Measurements from ENCODE around the gene FUNDC2.

Gene FUNDC2, protein sequence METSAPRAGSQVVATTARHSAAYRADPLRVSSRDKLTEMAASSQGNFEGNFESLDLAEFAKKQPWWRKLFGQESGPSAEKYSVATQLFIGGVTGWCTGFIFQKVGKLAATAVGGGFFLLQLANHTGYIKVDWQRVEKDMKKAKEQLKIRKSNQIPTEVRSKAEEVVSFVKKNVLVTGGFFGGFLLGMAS

DNA sequence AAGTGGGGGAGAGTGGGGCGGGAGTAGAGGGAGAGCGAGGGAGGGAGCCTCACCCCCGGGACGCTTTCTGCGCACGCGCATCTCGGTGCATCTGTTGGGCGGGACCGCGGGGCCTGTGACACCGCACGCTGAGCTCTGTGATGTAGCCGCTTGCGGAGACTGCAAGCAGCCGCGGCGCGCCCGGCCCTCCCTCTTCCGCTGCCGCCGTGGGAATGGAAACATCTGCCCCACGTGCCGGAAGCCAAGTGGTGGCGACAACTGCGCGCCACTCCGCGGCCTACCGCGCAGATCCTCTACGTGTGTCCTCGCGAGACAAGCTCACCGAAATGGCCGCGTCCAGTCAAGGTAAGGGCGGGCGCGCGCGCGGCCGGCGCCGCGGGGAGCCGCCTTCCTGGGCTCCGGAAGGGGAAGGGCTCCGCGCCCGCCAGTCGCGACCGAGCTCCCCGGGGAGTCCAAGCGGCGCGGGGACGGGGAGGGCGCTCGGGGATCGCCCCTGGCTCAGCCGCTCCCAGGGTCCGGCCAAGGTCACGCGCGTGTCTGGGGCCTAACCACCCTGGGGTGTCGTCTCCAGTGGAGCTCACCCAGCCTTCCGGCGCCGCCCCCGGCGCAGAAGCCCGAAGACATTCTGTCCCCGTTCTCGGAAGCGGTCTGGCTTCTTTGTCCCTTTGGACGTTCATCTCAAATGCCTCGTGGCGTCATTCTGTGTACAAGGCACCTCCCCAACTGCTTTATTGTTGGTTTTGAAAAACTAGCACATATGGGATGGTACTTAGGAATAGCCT is at the start of gene FUNDC2:
TSS of gene FUNDC2 (plus strand) at position 118 of the 782 bp plus-strand sequence. CDS start at position 213, 95 bp downstream.
- DNase-seq: peak; percentile 96
- TF ChIP-seq POLR2A (IDR thresholded peaks at IDR 0.05; ENCODE audit: low read length) (peak; percentile 80), GATA1 (IDR thresholded peaks at IDR 0.05; ENCODE audit: low read depth, low read length) (no peak)

DNA sequence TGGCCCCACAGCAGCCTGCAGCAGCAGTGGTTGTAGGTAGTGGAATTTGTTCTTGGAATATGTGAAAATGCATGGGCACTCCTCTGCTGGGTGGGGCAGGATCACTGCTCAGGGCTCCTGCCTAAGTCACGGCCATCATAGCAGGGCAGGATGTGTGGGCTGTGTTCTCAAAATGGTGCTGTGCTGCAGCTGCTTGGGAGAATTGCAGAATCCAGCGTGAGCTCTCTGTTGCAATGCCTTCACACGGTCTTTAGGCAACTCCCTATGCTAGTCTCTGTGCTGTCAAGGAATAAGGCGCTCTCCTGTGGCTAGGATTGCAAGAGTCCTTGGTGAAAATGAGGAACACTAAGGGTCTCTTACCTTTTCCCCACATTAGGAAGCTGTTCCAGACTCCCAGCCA is 47.0 kb upstream of the FUNDC2 start:
- TF ChIP-seq GATA1 (IDR thresholded peaks at IDR 0.05; ENCODE audit: low read depth, low read length): no peak
- DNase-seq: no peak

DNA sequence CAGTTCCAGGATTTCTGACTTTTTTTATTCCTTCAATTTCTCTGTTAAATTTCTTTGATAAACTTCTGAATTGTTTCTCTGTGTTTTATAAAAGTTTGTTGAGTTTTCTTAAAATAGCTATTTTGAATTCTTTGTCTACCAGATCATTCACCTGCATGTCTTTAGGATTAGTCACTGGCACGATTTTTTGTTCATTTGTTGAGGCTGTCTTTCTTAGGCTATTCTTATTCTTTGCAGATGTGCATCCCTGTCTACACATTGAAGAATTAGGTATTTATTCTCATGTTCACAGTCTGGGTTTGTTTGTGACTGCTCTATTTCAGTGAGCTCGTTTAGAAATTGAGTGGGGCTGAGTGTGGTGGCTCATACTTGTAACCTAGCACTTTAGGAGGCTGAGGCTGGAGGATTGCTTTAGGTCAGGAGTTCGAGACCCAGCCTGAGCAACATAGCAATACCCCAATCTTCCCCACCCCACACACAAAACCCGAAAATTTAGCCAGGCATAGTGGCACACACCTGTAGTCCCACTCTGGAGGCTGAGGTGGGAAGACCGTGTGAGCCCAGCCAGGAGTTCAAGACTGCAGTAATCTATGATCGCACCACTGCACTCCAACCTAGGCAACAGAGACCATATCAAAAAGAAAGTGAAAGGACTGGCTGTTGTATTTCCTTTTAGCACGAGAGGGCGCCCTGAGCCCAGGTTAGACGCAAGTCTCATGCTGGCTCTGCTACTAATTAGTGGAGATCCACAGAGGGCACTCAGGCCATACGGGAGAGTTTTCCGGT is 46.1 kb upstream of the FUNDC2 start:
- TF ChIP-seq POLR2A (IDR thresholded peaks at IDR 0.05; ENCODE audit: low read length) (no peak), GATA1 (IDR thresholded peaks at IDR 0.05; ENCODE audit: low read depth, low read length) (no peak)
- DNase-seq: peak; percentile 81 to 87

DNA sequence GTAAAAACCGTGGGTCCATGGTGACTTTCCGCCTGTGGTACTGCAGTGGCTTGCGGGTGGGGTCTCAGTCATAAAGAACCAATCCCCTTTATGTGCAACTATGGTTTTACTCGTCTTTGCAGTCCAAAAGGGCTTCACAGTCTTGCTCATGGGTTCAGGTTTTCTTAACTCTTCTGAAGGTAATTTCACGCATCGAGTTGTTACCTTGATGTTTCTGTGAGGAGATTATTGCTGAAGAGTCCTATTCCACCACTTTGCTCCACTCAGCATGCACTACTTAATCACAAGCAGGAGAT is 45.6 kb upstream of the FUNDC2 start:
- TF ChIP-seq GATA1 (IDR thresholded peaks at IDR 0.05; ENCODE audit: low read depth, low read length) (no peak), POLR2A (IDR thresholded peaks at IDR 0.05; ENCODE audit: low read length) (no peak)
- no peak for DNase-seq

DNA sequence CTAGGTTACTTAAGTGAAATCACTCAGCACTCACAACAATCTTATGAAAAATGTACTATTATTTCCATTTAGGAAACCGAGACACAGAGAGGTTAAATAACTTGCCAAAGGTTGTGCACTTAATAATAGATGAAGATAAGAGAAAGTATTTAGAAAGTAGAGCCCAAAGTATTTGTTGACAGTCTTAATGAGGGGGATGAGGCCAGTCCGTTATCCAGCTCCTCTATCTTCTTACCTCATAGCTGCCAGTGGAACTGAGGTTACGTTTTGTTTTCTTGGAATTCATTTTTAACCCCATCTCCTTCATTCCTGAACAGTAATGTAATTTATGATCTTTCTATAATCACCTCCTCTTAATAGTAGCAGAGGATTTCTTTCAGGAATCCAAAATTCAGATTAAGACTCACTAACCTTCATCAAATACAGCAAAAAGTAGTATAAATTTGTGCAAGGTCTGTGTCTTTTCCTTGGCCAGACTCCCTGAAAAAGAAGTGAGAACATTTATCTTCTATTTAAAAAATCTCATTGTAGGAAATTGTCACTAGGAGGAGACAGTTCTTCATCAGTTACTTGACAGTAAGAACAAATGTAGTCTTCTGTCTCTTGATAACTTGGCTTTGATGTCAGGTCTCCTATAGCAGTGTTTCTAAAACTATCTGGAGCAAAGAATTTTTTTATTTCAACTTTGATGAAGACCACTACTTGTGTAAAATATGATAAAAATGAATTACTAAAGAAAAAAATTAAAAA is 39.6 kb upstream of the FUNDC2 start:
- TF ChIP-seq POLR2A (IDR thresholded peaks at IDR 0.05; ENCODE audit: low read length) (no peak), GATA1 (IDR thresholded peaks at IDR 0.05; ENCODE audit: low read depth, low read length) (no peak)
- peak; percentile 2 to 4 for DNase-seq

DNA sequence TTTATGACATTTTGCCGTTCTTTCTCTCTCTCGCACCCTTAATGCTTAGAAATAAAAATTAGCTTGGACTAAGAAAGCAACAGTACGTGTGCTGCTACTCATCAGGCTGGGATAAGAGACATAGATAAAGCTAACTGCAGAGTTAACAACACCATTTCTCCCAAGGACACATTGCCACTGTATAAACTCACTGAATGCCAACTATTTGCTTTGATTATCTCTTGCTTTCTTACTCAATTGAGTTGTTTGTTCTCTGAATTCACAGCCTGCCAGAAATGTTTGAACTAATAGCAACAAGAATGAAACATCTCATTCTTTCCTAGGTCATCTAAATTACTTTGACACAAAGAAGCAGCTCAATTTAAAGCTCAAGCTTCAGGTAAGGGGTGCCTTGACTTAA is 38.7 kb upstream of the FUNDC2 start:
- no peak for DNase-seq
- TF ChIP-seq GATA1 (IDR thresholded peaks at IDR 0.05; ENCODE audit: low read depth, low read length) (no peak), POLR2A (IDR thresholded peaks at IDR 0.05; ENCODE audit: low read length) (no peak)

DNA sequence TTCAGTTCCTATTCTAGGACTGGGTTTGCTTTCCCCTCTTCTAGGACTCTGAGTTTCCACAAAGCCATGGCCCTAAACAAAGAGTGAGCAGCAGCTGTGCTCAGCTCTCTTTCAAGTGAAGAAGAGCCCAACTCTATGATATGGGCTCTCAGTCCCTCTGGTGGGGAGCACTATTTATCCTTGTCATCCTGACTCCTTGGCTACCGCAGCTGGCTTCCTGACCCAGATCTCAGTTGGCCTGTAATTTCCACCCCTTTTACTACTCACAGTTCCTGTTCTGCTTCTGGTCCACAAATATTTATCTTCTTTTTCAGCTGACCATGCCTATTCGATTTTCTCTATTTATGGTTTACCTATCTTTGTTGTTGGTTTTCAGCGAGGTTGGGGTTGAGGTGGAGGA is 37.9 kb upstream of the FUNDC2 start:
- TF ChIP-seq POLR2A (IDR thresholded peaks at IDR 0.05; ENCODE audit: low read length) (no peak), GATA1 (IDR thresholded peaks at IDR 0.05; ENCODE audit: low read depth, low read length) (no peak)
- DNase-seq: no peak

DNA sequence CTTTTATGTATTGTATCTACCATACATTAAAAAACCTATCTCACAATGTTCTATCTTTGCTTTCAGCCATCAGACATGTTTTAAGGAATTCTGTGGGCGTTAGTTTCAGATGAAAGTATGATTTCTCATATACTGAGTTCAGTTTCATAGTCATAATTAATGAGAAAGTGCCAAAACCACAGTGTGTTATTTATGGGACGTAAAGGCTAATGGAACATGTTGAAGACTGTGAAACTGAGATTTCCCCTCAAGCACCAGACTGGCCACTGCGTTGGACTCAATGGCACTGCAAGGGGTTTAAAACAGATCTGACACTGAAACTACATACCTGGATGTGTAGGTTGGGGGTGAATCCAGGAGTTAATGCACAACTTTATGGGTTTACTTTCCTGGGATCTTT is 36.1 kb upstream of the FUNDC2 start:
- TF ChIP-seq POLR2A (IDR thresholded peaks at IDR 0.05; ENCODE audit: low read length) (no peak), GATA1 (IDR thresholded peaks at IDR 0.05; ENCODE audit: low read depth, low read length) (no peak)
- no peak for DNase-seq

DNA sequence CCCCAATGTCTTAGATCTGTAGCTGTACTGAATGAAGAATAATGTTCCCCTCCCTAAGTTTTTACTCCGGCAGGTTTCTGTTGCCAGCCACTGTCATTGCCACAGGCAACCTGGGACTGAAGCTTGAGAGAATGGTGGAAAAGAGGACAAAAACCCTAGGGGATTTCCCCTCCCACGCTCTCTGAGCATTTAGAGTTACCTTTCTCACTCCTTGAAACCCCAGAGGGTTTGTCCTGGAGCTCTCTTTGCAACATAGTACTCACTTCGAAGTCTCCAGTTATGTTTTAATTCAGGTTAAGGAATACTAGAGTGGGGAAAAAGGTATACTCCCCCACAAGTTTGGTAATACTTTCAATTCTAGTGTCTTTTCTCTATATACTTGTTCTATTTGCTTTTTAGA is 35.6 kb upstream of the FUNDC2 start:
- no peak for TF ChIP-seq GATA1 (IDR thresholded peaks at IDR 0.05; ENCODE audit: low read depth, low read length)
- no peak for TF ChIP-seq POLR2A (IDR thresholded peaks at IDR 0.05; ENCODE audit: low read length)
- no peak for DNase-seq

DNA sequence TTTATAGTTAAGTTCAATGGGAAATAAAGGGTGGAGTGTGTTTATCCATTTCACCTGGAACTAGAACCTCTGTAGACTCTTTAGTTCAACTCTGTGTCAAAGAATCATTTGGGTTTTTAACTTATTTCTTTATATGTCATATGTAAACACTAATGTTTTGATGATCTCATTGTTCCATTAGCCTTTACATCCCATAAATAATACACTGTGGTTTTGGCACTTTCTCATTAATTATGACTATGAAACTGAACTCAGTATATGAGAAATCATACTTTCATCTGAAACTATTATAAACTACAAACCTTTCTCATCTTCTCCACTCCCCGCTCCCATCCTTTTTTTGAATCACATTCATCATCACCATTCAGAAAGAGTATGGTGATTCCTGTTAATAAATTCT is 35.2 kb upstream of the FUNDC2 start:
- no peak for TF ChIP-seq POLR2A (IDR thresholded peaks at IDR 0.05; ENCODE audit: low read length)
- TF ChIP-seq GATA1 (IDR thresholded peaks at IDR 0.05; ENCODE audit: low read depth, low read length): no peak
- no peak for DNase-seq

DNA sequence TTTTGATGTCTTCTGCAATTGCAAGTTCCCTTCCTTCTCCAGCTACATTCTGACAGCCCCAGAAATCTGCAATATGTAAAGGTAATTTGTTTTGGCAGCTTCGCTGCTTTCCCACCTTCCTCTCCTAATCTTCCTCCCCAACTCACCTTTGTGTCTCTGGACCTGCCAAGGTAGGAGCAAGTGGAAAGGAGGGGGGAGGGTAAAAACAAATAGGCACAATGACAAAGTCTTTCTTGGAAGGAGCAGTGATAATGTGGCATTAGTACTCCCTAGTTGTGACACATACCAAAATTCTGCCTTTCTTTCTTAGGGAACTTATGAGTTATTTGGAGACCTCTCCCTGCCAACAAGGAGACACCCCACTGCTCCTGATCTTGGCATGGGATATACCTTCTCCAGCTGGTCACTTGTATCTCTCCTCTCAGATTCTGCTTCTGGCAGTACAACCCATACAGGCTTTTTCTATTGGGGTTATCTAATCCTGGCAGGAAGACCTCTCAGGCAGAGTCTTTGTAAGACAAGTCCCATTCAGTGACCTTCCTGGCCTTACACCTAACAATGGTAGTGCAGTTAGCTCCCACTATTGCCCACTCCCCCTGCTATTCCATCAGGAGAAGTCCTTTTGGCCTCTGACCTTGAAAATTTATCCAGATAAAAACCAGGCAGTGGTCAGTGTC is 28.3 kb upstream of the FUNDC2 start:
- DNase-seq: peak in 1 of 2 experiments; percentile 1
- TF ChIP-seq GATA1 (IDR thresholded peaks at IDR 0.05; ENCODE audit: low read depth, low read length) (no peak), POLR2A (IDR thresholded peaks at IDR 0.05; ENCODE audit: low read length) (no peak)

DNA sequence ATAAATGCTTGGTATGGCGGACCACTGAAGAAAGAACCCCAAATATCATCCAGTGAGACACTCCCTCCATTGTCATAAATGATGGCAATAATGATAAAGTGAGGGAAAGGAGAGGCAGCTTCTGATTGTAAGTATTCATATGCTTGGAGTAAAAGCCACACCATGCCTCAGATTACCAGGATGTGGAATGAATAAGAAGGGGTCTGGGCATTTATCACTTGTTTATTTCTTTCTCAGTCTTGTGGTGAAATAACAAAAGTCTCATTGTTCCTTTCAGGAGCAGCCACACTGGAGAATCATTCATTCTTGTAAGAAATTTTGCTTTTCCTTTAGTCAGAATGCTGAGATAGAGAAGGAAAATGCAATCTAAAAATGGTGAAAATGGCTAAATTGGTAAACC is 25.8 kb upstream of the FUNDC2 start:
- no peak for TF ChIP-seq POLR2A (IDR thresholded peaks at IDR 0.05; ENCODE audit: low read length)
- TF ChIP-seq GATA1 (IDR thresholded peaks at IDR 0.05; ENCODE audit: low read depth, low read length): no peak
- no peak for DNase-seq

DNA sequence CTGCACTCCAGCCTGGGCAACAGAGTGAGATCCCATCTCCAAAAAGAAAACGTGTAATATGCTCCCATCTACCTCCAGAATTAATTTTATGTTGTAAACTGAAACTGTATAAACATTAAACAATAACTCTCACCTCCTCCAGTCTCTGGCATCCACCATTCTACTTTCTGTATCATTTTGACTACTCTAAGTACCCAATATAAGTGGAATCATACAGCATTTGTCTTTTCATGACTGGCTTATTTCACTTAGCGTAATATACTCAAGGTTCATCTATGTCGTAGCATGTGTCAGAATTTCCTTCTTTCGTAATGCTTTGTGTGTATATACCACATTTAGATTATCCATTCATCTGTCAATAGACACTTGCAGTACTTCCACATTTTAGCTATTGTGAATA is 24.8 kb upstream of the FUNDC2 start:
- DNase-seq: no peak
- TF ChIP-seq GATA1 (IDR thresholded peaks at IDR 0.05; ENCODE audit: low read depth, low read length) (no peak), POLR2A (IDR thresholded peaks at IDR 0.05; ENCODE audit: low read length) (no peak)
